Activated gamma-delta T cell treated with anti-CD3 and anti-CD28 coated beads, Interleukin-2, amount 50 U/mL, for 16 hours (primary cell): ENCODE results near the gene SP6.

Experiments used
- DNase-seq: peaks from one replicate; pipeline ENCODE4 v3.0.0-alpha.2; 2020; ENCODE audit warnings: low read depth

The SP6 gene

DNA sequence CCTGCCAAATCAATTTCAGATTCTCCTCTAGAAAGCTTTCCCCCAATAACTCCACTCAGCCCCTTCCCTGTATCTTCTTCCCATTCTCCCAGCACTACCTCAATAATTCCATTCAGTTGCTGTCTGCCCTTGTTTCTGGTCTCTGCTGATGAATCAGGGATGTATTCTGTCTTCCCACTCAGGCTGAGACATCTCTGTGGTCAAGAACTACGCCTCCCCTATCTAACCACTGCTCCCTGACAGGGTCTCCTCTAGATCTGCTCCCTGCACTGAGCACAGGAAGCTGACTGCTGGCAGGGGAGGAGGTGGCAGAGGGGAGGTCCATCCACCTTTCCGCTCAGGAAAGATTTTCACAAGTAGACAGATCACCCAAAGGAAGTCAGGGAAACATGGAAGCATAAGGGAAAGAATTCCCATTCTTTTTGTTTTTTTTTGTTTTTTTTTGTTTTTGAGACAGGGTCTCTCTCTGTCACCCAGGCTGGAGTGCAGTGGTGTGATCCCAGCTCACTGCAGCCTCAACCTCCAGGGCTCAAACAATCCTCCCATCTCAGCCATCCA, 28.1 kb upstream of the SP6 start:
- DNase-seq = no peak

DNA sequence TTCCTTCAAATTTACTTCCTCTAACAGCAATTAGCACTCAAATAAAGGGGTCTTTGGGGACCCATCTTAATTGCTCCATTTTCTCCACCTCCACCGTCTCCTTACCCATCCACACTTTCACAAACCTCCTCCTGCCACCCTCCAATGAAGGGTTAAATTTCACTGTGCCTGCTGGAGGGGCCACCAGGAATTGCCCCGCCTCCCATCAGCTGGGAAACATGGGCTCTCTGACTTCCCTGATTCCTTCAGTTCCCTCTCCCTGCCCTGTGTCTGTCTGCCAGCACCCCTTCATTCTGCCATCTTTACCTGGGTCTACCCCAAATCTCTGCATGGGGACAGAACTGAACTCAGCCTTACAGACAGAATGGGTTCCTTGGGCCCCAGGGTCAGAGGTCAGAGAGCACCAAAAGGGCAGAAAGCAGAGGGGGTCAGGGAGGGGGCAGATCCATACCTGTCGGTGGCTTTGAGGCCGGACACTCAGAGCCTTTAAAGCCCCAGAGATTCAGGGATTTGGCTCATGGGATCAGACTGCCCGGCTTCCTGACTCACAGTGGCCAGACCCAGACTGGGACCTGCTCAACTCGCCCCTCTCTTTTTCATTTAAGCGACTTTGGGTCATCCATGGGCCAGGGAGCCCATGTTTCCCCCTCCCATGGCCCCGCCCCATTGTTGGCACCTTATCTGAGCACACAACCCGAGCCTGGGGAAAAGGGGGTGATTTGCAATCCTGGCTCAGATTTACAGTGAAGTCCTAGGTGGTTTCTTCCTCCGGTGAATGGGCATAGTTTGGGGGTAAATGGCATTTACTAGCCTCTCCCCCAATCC, 27.5 kb upstream of the SP6 start:
- DNase-seq = no peak

DNA sequence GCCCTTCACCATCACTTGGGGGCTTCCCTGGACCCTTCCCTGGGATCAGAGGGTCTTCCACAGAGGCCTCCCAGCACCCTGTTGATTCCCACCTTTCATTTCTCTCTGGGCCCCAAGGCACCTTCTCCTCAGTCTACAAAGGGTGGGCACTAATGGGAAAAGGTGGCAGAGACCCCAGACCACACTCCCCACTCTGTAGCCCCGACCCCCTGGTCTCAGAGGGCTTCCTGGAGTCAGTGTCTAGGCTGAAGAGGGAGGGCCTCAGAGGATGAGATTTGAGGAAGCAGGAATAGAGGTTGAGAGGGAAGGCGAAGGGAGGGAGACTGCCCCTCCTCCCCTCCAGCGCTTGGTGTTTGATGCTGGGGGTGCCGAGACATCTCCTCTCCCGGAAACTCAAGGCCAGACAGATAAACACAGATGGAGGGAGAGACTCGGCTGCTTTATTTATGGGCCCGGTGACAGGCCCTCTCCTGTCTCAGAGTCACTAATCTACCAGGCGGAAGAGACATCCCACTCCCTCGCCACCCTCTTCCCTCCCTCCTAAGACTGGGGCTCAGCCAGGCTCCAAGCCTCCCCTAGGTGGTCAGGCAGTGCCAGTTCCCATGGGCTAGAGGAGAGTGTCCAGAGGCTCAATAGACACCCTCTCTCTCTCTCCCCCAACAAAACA, 26.5 kb upstream of the SP6 start:
- no peak for DNase-seq

DNA sequence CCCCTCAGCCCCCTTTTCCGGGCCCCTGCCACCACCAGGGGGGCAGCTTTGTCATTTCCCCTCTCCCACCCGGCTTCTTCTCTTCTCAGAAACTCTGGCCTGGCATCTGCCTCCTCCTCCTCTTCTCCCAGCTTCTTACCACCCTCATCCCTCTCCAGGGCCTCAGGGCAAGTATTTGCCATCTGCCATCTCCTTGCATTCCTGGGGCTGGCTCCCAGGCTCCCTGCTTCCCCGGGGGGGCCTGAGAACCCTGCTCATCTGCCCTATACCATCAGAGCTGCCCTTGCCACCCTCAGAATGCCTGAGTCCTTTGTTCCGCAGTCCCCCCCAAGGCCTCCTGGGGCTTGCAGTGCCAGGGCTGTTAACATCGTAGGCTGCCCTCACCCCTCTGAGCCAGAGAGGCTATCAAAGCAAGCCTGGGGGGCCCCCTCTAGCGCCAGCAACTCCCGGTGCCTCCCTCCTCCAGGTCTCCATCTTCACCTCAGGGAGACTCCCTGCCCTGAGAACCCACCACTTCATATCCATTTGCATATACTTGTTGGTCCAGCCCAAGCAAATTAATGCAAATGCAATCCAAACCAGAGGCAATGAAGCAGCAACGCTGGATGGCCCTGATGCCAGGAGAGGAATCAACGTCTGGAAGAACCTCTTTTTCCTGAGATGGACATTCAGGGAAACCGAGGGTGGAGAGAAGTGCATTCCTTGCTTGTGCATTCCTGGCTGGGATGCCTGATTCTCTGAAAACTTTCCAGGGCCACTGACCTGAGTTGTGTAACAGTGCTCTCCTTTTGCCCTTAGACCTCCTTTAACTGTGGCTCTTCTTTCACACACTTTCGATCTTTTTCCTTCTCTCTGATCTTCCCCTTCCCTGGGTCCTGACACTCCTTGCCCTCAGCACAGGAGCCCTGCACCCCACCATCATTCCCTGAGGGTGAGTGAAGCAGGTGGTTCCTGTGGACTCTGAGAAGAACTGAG, 24.3 kb upstream of the SP6 start:
- no peak for DNase-seq

DNA sequence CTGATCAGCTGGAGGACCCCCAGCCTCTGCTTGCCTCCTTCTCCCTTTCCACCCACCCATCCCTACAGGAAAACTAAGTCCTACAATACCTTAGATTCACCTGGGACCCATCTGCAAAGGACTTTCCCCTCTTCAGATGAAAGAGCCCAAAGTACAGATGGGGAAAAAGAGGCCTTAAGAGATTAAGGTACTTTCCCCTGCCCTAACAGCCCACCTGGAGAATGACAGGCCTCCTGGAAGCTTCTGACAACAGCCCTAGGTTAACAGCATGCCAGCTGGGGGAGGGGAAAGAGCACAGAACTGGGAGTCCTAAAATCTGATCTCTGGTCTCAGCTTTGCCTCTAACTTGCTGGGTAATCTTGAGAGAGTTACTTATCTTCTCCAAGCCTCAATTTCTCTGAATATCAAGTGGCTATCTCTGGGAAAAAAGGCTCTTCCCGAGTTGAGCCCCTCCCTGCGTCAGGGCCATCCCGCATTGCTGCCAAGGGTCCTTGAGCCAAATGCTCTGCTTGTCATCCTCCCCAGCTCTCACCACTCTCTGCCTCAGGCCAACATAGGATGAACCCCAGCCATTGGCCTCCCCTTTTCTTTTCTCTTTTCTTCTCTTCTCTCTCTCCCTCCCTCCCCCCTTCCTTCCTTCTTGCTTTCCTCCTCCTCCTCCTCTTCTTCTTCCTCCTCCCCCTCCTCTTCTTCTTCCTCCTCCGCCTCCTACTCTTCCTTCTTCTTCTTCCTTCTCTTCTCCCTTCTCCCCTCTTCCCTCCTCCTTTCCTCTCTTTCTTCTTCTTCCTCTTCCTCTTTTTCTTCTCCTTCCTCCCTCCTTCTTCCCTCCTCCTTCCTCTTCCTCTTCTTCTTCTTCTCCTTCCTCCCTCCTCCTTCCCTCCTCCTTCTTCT, 22.5 kb upstream of the SP6 start:
- no peak for DNase-seq

DNA sequence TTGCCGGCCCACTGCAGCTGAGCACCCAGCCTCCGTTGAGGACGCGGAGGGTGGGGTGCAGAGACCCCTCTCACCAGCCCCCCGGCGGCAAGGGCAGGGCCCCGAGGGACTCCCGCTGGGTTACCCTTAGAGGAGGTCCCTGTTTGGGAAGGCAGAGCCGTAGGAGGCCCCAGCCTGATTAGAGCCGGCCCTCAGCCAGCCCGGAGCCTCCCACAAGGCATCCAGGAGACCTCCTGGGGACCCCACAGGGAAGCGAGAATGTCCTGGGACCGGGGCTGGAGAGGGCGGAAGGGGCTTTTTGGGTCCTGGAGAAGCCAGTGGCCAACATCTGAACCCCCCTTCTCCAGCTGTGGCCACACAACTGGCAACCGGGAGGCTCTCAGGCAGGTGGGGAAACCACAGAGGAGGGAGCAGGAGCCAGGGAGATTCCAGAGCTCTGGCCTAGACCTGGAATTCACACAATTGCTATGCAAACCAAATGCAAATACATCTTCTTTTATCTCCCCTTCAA, 21.7 kb upstream of the SP6 start:
- DNase-seq = no peak

GRCh38 chr17:47872019-47872650, 21.2 kb upstream of the SP6 start:
- DNase-seq = no peak

GRCh38 chr17:47871048-47871447, 20.1 kb upstream of the SP6 start:
- DNase-seq = no peak

GRCh38 chr17:47870056-47870455, 19.1 kb upstream of the SP6 start:
- no peak for DNase-seq

- no peak for DNase-seq
Measured at GRCh38 chr17:47869114-47869513, 18.2 kb upstream of the SP6 start.

DNA sequence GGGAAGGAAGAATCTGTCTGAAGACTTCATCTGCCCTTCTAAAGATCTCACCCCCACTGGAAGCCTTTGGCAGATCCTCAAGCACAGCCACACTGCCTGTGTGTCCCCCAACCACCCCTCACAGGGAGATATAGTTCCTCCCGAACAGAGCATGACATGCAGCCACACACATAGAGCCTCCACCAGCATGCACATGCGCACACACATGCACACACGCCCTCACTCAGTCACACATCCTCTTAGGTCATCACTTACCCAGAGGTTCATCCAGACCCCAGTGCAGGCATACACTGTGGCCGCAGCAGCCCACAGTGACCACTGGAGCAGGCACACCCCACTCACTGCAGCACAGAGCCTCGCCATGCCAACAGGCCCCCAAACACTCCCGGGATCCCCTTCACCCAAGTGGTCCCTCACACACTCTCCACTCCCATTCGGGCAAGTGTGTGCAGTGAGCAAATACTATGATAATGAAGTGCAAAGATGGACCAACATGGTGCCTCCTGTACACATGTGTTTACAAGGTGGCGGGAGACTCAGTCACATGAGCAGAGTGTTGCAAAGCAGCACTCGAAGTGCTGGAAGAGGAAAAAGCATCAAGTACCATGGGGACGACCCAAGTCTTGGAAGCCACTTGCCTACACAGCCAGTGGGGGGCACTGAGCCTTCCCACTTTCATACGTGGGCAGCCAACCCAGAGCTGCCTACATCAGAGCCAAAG, 17.0 kb upstream of the SP6 start:
- no peak for DNase-seq

DNA sequence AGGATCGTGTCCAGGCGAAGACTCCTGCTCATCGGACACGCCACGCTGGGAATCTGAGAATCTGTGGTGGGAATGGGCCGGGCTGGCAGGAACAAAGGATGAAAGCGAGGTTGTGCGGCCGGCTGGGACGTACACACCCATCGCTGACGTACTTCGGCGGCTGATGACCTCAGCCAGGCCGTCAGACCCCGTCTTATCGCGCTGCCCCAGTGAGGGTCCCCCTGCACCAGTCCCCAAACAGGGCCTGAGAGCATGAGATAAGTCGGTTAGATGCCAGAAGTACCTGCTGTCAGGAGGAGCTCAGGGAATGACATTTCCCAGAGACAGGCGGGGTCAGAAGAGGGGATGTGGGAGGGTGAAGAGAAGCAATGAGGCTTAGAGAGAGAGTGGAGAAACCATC, 16.0 kb upstream of the SP6 start:
- DNase-seq = no peak

DNA sequence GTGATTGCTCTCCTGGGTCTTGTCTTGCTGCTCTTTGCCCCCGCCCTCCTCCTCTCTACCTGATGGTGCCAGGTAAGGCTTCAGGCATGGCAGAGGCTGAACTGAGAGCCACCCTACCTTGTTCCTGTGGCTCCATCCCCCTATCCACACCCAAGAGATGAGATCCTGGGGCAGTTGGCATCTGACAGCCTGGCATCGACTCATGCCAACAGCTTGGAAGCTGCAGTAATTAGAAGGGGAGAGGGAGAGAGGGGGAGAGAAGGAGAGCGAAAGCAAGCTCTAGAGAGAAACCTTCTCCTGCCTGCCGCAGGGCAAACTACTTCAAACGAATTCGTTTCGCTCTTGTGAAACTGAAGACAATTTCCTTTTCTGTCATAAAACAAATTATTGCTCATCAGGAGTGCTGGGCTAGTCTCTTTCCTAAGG, 13.8 kb upstream of the SP6 start:
- DNase-seq = no peak

GRCh38 chr17:47862621-47863440, 11.9 kb upstream of the SP6 start:
- DNase-seq = no peak

DNA sequence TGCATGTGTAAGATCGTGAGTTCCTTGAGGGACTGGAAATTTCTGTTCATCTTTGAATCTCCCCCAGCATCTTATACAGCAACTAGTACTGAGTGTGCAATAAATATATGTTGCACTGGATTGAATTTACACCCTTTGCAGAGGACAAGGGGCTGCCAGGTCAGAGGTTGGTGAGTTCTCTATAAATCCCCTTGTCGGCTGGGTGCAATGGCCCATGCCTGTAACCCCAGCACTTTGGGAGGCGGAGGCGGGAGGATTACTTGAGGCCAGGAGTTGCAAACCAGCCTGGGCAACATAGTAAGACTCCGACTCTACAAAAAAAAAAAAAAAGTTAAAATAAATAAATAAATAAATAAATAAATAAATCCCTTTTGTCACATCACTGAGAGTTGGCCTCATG, 9.4 kb upstream of the SP6 start:
- DNase-seq = no peak

DNA sequence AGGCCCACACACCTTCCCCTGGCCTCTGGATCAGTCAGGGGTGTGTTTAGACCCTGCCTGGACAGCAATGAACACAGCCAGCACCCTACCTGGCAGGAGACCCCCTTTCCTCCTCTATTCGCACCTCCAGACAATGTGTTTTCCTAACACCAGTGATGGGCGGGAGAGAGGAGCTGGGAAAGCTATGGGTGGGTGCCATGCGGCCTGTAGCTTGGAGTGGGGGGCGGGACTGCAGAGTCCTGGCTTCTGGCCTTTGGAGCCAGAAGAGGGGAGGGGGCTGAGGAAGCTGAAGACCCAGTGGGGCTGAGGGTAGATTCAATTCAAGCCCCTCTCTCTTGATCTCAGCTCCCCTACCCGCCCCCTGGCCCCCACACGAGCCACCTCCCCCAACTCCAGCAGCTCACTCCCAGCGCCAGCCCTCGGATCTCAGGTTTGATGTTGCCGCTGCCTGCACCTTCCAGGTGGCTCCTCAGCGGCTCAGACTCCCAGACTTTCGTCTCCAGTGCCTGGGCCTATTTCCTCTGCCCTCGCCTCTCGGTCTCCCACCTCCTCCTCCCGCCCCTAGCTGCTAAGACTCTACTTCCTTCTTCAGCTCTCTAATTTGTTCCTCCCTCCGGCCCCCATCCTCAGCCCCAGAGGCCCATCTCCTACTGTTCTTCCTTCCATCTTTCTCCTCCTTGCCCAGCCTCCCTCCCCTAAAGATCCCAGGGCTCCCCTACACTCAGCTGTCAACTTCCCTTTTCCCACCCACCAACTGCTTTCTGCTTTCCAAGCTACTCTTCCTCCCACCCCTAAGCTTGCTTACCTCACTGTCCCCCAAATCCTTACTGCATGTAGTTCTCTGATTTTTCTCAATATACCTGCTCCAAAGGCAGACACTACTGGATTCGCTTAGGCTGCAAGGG, 6.8 kb upstream of the SP6 start:
- no peak for DNase-seq

DNA sequence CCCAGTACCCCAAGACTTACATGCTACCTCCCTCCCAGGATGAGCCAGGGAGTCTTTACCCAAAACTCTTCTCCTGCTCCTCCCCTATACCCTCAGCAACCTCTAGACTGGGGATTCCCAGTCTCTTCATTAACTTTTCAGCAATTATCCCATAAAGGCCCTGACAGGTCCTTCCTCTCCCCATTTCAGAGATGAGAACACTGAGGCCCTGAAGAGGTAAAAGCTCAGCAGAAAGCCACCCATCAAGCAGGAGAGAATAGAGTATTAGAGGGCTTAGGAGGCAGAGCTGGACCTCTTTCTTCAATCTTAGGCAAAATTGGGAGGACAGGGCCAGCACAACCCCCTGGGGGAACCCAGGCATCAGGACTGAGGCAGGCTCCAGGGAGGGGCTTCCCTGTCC, 5.9 kb upstream of the SP6 start:
- no peak for DNase-seq

- DNase-seq = no peak
Measured at GRCh38 chr17:47855737-47856136, 4.8 kb upstream of the SP6 start.
